NK-92 (cell line): ENCODE data around the gene MTFP1.
"Not testable (repeated sequence)": the region's sequence is repeated elsewhere in the genome, so short reads cannot be mapped to it uniquely, and the experiment has no call there.

Experiments
- DNase-seq: peaks from one replicate; lab custom pipeline; 2025; ENCODE audit not compliant: unreplicated experiment; lab: John Stamatoyannopoulos, UW

Gene MTFP1

GRCh38 chr22:30402028-30402765 is 23.4 kb upstream of the MTFP1 start:
- no peak for DNase-seq

- DNase-seq = not testable (repeated sequence)
Measured at GRCh38 chr22:30402766-30403104, 22.8 kb upstream of the MTFP1 start.

GRCh38 chr22:30404307-30404706 is 21.3 kb upstream of the MTFP1 start:
- no peak for DNase-seq

- DNase-seq = no peak
Measured at GRCh38 chr22:30405731-30406130, 19.8 kb upstream of the MTFP1 start.

- no peak for DNase-seq
Measured at GRCh38 chr22:30406400-30406799, 19.2 kb upstream of the MTFP1 start.

GRCh38 chr22:30408388-30409102 is 17.0 kb upstream of the MTFP1 start:
- no peak for DNase-seq

- DNase-seq = no peak
Measured at GRCh38 chr22:30411780-30412179, 13.8 kb upstream of the MTFP1 start.

- DNase-seq = no peak
Measured at GRCh38 chr22:30413001-30413400, 12.6 kb upstream of the MTFP1 start.

GRCh38 chr22:30413745-30414524 is 11.6 kb upstream of the MTFP1 start:
- DNase-seq = no peak

GRCh38 chr22:30414525-30415047 is 11.0 kb upstream of the MTFP1 start:
- DNase-seq = no peak

GRCh38 chr22:30416403-30416802 is 9.2 kb upstream of the MTFP1 start:
- no peak for DNase-seq

- no peak for DNase-seq
Measured at GRCh38 chr22:30416837-30417236, 8.7 kb upstream of the MTFP1 start.

- DNase-seq = no peak
Measured at GRCh38 chr22:30420347-30421125, 5.0 kb upstream of the MTFP1 start.

GRCh38 chr22:30421695-30422480 is 3.7 kb upstream of the MTFP1 start:
- DNase-seq = no peak

- DNase-seq = no peak
Measured at GRCh38 chr22:30422481-30423300, 2.9 kb upstream of the MTFP1 start.

- DNase-seq = no peak
Measured at GRCh38 chr22:30423301-30423958, 2.1 kb upstream of the MTFP1 start.

GRCh38 chr22:30423959-30424533 is 1.5 kb upstream of the MTFP1 start:
- peak; percentile 90 for DNase-seq

GRCh38 chr22:30424534-30425326 is 838 bp upstream of the MTFP1 start:
- no peak for DNase-seq
